DMS114 treated with DMSO at 0.1 percent for 48 hours (cell line): ENCODE data around the gene ARHGAP11A.
A peak's percentile ranks its signal among the peaks of the same experiment; 100 is the strongest.
"Not testable (repeated sequence)": the region's sequence is repeated elsewhere in the genome, so short reads cannot be mapped to it uniquely, and the experiment has no call there.

Source experiments
- DNase-seq: peaks from one replicate; lab custom pipeline; 2025; ENCODE audit not compliant: unreplicated experiment; lab: John Stamatoyannopoulos, UW

The ARHGAP11A gene, protein sequence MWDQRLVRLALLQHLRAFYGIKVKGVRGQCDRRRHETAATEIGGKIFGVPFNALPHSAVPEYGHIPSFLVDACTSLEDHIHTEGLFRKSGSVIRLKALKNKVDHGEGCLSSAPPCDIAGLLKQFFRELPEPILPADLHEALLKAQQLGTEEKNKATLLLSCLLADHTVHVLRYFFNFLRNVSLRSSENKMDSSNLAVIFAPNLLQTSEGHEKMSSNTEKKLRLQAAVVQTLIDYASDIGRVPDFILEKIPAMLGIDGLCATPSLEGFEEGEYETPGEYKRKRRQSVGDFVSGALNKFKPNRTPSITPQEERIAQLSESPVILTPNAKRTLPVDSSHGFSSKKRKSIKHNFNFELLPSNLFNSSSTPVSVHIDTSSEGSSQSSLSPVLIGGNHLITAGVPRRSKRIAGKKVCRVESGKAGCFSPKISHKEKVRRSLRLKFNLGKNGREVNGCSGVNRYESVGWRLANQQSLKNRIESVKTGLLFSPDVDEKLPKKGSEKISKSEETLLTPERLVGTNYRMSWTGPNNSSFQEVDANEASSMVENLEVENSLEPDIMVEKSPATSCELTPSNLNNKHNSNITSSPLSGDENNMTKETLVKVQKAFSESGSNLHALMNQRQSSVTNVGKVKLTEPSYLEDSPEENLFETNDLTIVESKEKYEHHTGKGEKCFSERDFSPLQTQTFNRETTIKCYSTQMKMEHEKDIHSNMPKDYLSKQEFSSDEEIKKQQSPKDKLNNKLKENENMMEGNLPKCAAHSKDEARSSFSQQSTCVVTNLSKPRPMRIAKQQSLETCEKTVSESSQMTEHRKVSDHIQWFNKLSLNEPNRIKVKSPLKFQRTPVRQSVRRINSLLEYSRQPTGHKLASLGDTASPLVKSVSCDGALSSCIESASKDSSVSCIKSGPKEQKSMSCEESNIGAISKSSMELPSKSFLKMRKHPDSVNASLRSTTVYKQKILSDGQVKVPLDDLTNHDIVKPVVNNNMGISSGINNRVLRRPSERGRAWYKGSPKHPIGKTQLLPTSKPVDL

DNA sequence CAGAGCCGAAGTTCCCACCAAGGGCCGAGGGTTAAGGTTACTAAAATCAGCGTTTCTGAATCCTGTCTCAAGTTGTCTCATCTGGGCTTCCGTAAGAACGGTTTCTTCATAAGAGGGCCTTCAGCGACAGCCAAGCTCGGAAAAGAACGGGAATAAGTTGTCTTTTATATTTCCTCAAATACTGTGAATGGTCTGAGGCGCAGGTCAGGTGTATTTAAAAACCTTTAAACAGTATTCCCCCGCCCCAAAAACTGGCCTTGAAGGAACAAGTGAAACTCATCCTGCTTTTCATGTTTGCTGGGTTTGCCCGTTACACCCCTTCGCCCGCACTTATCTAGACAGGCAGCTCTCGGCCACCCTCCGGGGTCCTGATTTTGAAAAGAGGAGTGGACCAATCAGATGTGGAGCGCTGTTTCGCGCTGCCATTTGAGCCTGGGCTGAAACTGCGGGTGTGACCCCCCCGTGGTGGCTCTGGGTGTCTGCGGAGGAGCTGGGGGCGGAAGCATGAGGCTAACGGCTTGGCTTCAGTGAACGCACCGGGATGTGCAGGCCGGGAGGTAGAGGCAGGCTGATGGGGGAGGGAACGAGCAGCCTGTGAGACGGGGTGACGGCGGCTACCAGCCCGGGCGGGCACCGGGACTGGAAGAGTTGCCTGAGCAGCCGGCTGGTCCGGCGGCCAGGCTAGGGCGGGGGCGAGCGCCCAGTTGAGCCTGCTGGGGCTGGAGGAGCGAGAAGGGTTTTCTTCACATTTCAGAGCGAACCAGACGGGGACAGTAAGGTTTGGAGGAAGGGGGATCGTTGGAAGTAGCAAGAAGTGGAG lies at the start of gene ARHGAP11A:
Gene ARHGAP11A (plus strand): TSS at position 454 of the 820 bp plus-strand sequence. CDS start 708 bp downstream, outside the sequence.
- not testable (repeated sequence) for DNase-seq

DNA sequence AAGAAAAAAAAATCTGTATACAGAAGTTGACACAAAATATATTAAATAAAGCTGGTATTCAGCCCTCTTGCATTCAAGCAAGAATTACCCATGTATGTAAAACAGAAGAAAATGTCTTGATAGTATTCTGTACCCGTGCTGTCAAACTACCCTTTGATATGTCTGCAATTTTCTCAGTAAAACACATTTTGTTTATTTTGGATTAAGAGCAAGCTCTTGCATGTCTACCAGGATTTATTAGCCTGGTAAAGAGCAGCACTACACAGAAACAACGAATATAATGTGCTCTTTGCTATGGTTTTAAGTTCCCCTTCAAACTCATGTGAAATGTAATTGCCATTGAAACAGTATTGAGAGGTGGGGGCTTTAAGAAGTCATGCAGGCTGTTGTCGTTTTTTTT lies 46.3 kb upstream of the ARHGAP11A start:
- DNase-seq: not testable (repeated sequence)

DNA sequence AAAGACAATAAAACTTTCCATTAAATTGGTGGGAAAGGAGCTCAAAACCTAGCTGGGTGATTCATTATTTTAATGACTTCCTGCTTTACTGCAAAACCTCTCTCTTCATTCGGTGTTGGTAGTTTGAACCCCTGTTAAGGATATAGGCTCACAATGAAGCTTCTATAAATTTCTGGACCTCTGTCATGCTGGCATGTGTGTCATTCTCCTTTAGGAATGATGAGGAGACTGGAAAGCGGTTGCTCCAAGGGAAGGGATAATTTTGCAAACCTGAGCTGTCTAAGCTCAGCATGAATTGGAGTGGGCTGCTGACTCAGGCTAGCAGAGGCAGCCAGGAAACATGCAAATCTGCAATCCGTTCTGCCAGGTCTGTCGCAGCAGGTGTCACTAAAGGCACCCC lies 36.8 kb upstream of the ARHGAP11A start:
- not testable (repeated sequence) for DNase-seq

DNA sequence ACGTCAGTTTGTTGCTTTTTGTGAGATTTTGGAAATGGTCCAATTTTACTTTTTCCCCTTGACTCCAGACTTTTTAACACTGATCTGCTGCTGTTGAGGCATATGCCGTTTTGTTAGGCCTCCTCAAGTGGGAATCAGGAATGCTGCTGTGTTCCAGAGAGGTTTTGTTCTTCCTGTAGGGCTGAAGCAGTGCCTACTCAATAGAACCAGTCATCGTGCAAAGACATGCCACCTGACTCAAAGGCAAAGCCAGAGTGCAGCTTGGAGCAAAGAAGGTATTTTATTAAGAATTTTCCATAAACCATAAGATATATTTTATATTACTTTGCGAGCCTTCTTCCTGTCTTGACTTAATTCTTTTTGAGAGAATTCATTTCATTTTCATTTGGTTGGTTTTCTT lies 29.5 kb upstream of the ARHGAP11A start:
- not testable (repeated sequence) for DNase-seq

DNA sequence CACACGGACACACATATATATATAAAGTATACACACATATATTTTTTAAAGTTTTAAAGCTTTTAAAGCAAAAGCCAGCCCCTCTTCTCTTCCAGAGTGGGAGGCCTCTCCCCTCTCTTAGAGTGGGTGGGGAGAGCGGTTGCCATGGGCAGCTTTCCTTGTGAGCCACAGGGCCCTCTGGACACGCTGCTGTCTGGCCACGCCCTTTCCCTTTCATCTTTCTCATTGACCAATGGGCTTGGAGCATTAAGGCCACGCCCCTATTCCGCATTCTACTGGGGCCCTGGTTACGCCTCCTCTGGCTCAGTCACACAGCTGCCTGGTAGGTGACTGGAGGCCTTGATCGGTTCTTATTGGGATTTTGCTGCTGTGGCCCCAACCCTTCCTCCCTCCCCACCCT lies 22.2 kb upstream of the ARHGAP11A start, which contains the start of gene GOLGA8N:
Gene GOLGA8N (plus strand): TSS at position 306 of the 400 bp plus-strand sequence.
- DNase-seq: not testable (repeated sequence)

DNA sequence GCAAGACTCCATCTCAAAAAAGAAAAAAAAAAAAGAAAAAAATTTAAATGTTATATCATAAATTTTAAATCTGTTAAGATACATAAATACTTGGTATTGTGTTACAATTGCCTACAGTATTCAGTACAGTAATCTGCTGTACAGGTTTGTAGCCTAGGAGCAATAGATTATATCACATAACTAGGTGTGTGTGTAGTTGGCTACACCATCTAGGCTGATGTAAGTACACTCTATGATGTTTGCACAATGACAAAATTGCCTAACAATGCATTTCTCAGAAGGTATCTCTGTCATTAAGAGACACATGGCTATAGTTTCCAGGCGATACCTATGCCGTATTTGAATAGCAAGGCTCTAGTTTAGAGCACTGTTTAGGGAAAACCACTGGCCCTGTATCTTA lies 5.8 kb upstream of the ARHGAP11A start:
- DNase-seq: not testable (repeated sequence)

DNA sequence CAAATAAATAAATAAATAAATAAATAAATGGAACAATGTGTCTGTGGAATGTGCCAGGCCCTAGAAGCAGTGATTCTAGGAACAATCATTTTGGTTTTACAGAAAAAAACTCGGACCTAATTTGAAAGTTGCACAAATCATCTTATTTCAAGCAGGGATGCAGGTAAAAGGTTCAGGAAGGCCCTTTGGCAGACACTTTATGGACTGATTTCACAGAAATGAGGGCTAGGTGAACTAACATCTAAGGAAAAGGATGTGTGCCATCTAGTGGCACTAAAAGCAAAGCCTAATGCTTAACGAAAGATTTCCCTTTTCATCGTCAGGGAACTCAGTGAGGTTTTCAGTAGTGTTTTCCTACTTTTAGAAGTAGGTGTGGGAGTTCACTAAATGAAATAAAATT lies 4.6 kb upstream of the ARHGAP11A start:
- not testable (repeated sequence) for DNase-seq

DNA sequence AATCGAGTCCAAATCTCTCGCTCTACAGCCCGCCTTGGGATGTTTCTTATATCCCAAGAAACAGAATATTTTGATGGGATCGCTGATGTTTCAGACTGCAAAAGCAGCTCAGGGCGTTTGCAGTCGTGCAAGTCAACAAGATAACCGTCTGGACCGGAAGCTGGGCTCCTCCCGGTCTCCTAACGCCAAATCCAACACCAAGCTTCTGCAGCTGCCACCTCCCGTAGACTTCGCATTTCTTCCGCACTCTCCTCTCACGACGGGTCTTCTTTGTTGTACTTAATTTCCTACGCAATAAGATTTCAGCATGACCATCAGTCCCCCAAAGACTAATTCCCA lies 623 bp upstream of the ARHGAP11A start:
- DNase-seq: not testable (repeated sequence)

DNA sequence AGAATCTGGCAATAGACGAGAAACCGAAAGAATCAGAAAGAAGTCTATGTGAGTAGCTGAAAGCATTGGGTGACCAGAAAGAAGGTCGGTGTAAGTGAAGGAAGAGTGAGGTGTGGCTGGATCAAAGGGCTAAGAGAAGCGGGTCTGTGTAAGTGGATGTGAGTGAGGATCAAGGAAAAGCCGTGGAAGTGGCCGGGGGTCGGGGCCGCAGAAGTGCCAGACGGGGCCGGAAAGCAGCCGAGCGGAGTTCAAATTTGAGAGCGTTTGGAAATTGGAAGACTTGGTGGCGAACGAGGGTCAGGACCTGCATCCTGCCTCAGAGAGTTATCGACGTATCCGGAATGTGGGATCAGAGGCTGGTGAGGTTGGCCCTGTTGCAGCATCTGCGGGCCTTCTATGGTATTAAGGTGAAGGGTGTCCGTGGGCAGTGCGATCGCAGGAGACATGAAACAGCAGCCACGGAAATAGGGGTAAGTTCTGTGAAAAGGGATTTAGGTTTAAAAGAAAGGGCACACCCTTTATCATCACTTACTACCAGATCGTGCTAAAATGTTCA lies 645 bp downstream of the ARHGAP11A start:
- DNase-seq: not testable (repeated sequence)

DNA sequence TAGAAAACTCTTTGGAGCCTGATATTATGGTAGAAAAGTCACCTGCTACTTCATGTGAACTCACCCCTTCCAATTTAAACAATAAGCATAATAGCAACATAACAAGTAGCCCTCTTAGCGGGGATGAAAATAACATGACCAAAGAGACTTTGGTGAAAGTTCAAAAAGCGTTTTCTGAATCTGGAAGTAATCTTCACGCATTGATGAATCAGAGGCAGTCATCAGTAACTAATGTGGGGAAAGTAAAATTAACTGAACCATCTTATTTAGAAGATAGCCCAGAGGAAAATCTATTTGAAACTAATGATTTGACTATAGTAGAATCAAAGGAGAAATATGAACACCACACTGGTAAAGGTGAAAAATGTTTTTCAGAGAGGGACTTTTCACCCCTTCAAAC lies 21.1 kb downstream of the ARHGAP11A start:
- no peak for DNase-seq

DNA sequence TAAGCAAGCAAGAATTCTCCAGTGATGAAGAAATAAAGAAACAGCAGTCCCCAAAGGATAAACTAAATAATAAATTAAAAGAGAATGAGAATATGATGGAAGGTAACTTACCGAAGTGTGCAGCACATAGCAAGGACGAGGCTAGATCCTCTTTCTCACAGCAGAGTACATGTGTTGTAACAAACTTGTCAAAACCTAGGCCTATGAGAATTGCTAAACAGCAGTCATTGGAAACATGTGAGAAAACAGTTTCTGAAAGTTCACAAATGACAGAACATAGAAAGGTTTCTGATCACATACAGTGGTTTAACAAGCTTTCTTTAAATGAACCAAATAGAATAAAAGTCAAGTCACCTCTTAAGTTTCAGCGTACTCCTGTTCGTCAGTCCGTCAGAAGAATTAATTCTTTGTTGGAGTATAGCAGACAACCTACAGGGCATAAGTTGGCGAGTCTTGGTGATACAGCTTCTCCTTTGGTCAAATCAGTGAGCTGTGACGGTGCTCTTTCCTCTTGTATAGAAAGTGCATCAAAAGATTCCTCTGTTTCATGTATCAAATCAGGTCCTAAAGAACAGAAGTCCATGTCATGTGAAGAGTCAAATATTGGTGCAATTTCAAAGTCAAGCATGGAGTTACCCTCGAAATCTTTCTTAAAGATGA lies 21.7 kb downstream of the ARHGAP11A start:
- no peak for DNase-seq

DNA sequence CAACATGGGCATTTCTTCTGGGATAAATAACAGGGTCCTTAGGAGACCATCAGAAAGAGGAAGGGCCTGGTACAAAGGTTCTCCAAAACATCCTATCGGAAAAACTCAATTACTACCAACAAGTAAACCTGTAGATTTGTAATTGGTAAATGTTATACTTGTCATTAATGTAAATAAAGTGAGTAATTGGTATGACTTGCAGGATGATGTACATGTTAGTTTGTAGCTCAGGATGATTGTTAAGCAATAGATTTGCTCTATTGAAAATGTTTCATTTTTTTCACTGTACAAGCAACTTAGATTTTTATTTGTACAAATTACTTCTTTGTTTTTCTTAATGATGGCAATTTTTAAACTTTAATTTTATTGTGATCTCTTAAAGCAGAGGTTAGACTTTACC lies 22.4 kb downstream of the ARHGAP11A start:
- DNase-seq: no peak

DNA sequence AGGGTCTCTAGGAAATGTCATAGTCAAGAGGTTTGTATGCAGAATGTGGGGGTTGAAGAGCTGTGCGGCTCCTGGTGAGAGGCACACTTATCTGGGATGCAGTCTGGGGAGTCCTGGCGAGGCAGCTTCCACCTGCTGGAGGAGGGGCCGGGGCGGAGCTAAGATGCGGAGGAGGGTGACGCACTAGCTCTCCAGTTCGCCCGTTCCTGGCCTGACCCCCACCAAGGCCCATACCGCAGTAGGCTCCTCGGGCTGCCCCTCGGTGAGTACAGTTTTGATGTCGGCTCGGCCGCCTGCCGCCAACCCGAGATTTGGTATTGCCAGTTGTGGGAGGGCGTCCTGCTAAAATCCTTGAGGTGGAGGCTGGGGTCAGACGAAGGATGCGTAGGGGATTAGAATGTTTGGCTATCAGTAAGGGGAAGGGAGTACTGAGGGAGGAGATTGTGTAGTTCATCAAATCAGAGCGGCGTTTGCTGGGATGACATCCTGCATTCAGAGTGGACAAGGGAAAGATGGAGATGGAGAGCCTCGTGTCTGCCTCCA lies 26.3 kb downstream of the ARHGAP11A start, which contains the start of gene SCG5:
Gene SCG5 (plus strand): TSS at position 194 of the 543 bp plus-strand sequence. CDS start 1,883 bp downstream, outside the sequence.
- DNase-seq: peak; percentile 42

DNA sequence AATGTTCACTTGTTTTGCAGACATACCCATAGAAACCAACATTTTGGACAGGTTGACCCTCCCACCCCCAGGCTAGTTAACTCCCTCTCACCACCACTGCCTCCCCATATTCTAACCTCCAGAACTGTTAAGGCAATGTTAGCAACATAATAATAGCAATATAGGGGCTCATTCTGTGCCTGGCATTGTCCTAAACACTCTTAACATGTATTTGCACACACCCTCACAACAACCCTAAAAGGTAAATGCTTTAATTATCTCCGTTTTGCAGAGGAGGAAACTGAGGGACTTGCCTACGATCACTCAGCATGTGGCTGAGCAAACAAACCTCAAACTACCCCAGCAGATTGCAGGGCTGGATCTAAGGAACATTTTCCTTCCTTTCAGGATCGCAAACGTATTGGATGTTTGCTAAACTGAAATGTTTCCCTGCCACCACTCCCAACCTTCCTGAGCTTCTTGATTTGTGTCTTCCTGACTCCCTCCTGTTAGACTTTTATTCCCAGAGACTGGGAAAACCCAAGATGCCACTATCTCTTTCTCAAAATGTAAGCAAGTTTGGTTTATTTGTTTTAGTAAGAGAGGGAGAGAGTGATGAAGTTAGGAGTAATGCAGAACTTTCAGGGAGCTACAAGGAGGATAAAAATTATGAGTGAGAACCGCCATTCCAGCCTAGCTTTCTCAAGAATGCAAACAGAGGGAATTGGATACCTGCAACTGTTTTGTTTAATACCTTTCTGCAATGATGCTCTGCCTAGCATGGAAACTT lies 27.5 kb downstream of the ARHGAP11A start:
- no peak for DNase-seq

DNA sequence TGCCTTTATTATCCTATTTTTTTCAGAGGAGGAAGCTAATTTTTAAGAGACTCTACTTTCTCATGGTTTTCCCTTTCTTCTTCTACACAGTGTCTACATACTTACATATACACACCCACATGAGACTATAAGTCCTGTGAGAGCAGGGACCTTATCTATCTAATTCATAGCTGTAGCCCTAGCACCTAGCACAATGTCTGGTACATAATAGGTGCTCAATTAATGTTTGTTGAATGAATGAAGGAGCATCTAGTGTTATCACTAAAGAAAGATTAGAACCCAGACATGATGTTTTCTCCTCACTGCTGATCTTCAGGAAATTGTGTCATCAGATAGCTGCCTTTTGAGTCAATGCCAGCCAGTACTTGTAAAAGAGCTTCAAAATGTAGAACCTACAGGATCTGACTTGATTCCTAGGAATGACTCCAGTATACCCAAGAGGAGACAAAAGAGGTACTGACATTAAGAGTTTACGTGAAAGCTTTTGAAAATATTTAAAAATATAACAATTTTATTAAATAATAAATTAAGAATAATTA lies 28.7 kb downstream of the ARHGAP11A start:
- no peak for DNase-seq

DNA sequence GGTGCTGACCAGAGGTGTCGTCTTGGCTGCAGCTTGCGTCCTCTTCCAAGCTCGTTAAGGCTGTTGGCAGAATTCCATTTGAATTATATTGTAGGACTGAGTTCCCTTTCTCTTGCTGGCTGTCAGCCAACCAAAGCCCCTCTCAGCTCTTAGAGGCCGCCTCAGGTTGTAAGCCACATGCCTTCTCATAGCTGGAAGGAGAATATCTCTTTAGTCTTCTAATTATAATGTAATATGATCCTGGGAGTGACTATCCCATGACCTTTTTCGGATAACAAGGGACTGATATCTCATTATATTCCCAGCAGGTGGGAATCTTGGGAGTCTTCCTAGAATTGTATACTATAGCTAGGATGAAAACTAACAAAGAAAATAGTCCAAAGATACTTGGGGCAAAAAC lies 31.0 kb downstream of the ARHGAP11A start:
- no peak for DNase-seq

DNA sequence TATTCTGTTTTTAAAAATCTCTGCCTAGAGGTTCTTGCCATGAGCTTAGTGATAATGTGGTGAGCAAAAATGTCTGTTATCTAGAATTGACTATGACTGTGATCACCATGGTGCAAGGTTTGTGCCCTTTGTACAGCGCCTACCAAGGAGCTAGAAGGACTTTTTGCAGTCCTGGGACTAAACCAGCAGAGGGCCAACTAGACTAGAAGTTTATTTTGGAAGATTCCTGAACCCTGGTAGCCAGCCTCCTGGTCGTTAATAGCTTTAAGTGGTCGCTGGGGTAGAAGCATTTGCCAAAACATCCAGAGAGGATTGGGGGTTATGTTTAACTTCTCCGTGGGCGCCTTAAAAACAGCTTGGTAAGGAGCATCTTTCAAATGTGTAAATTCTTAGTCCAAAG lies 34.0 kb downstream of the ARHGAP11A start:
- no peak for DNase-seq

DNA sequence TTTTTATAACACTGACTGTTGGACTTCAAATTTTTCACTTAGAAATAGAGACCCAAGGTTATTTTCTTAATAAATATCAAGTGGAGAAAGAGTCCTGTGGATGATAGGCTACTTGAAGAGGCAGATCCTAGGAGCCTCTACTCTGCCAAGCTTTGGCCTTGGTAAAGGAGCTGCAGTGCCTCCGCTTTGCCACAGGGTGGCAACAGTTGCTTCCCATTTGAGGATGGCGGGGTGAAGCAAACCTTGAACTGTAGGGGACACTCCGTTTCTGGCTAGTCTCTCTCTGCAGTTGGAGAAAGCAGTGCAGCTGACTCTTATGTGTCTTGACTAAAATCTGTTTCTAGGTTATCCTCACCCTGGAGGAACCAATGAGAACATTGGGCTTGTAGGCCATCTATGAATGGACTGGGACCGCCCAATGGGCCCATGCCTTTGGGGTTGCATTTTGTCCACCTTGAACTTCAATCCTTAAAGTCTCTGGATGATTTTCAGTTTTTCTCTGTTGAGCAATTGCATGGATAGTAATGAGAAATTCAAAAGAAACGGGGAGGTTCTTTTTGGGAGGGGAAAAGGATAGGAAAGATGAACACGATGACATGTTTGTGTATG lies 36.0 kb downstream of the ARHGAP11A start:
- DNase-seq: peak; percentile 19
